Activated naive CD4-positive, alpha-beta T cell treated with anti-CD3 and anti-CD28 coated beads, Interleukin-2, amount 10 ng/mL, durations not matched to agents 7 days and 5 days (primary cell): ENCODE measurements around the gene DYSF.

Experiments used
- CTCF ChIA-PET: fragments of 350-600 bp; sonication (Branson Sonifier 250); formaldehyde crosslinking; loops from one replicate; lab custom pipeline; 2021; ENCODE audit warnings: antibody characterized with exemption; lab: Charles Lee
- DNase-seq: peaks from one replicate; pipeline ENCODE4 v3.0.0-alpha.2; 2020
- H3K27ac Mint-ChIP-seq: one replicate; pipeline ENCODE4 v1.8.0; 2021; ENCODE audit warnings: mild to moderate bottlenecking, moderate library complexity, mixed read lengths
- H3K27me3 Mint-ChIP-seq: one replicate; pipeline ENCODE4 v1.8.0; 2021; ENCODE audit warnings: mild to moderate bottlenecking, mixed read lengths
- H3K36me3 Mint-ChIP-seq: one replicate; pipeline ENCODE4 v1.8.0; 2021; ENCODE audit warnings: mixed read lengths
- H3K4me1 Mint-ChIP-seq: one replicate; pipeline ENCODE4 v1.8.0; 2021; ENCODE audit warnings: mixed read lengths
- H3K4me3 Mint-ChIP-seq: one replicate; pipeline ENCODE4 v1.8.0; 2021; ENCODE audit warnings: mild to moderate bottlenecking, moderate library complexity, mixed read lengths
- H3K9me3 Mint-ChIP-seq: one replicate; pipeline ENCODE4 v1.8.0; 2021; ENCODE audit warnings: mixed read lengths

Gene DYSF

DNA sequence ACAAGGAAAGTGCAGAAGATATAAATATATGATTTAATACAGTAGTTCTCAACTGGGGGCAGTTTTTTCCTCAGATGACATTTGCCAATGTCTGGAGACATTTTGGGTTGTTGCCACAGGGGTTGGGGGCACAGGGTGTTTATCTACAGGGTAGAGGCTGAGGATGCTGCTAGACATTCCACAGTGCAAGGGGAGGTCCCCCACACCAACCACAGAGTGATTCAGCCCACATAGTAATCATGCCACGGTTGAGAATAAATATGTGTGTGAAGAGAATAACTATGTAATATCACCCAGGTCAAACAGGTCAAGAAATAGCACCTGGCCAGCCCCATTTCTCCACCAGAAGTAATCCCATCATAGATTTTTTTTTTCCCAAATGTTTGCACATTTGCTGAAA is 17.9 kb downstream of the DYSF start:
- H3K27ac Mint-ChIP-seq: no peak overlapping the region
- H3K4me3 Mint-ChIP-seq: no peak overlapping the region
- no peaks in the 10 kb centered on the region for H3K9me3 Mint-ChIP-seq
- no peak for DNase-seq
- peaks cover 25% of the 10 kb centered on the region for H3K27me3 Mint-ChIP-seq
- H3K36me3 Mint-ChIP-seq: no peaks in the 10 kb centered on the region
- H3K4me1 Mint-ChIP-seq: peaks cover 6% of the 10 kb centered on the region
- CTCF ChIA-PET: no interaction called here

DNA sequence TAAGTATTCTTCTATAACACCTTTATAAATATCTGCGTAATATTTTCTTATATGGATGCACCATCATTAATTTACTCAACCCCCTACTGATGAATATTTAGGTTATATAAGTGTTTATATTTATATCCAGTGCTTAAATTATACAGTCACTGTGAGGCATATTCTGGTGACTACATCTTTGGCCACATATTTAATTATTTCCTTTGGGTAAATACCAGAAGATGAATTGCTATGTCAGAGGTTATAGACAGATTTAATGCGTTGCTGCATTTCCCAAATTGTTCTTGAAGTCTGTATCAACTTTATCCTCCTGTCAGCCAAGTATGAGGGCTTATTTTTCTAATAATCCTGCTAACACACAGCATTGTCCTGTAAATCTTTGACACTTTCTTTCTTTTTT is 18.7 kb downstream of the DYSF start:
- no peaks in the 10 kb centered on the region for H3K36me3 Mint-ChIP-seq
- DNase-seq: no peak
- peaks cover 25% of the 10 kb centered on the region for H3K27me3 Mint-ChIP-seq
- CTCF ChIA-PET: no interaction called here
- H3K27ac Mint-ChIP-seq: no peak overlapping the region
- no peaks in the 10 kb centered on the region for H3K9me3 Mint-ChIP-seq
- peaks cover 2% of the 10 kb centered on the region for H3K4me1 Mint-ChIP-seq
- no peak overlapping the region for H3K4me3 Mint-ChIP-seq

DNA sequence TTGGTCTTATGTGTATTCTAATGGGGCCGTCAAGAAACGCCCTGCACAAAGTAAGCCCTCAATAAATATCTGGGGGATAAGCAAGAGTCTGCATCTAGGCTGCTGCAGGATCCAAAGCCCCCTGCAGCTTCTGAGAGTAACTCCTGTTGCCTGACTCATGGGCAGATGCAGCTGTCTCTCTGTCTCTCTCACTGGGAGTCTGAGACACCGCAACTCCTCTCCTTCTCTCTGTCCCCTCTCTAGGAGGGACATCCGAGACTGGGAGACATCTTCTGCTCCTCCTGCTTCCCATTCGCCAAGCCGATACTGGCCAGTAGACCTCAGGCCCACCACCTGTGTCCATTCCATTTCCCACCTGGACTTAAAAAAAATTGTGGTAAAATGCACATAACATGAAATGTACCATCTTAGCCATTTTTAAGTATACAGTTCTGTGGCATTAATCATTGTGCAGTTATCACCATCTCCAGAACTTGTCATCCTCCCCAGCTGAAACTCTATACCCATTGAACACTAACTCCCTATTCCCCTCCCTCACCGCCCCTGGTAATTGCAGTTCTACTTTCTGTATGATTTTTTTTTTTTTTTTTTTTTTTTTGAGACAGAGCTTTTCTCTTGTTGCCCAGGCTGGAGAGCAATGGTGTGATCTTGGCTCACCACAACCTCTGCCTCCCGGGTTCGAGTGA is 20.1 kb downstream of the DYSF start:
- CTCF ChIA-PET: no interaction called here
- no peak overlapping the region for H3K27ac Mint-ChIP-seq
- H3K4me3 Mint-ChIP-seq: no peak overlapping the region
- no peaks in the 10 kb centered on the region for H3K9me3 Mint-ChIP-seq
- no peaks in the 10 kb centered on the region for H3K4me1 Mint-ChIP-seq
- no peak for DNase-seq
- no peaks in the 10 kb centered on the region for H3K36me3 Mint-ChIP-seq
- peaks cover 25% of the 10 kb centered on the region for H3K27me3 Mint-ChIP-seq

DNA sequence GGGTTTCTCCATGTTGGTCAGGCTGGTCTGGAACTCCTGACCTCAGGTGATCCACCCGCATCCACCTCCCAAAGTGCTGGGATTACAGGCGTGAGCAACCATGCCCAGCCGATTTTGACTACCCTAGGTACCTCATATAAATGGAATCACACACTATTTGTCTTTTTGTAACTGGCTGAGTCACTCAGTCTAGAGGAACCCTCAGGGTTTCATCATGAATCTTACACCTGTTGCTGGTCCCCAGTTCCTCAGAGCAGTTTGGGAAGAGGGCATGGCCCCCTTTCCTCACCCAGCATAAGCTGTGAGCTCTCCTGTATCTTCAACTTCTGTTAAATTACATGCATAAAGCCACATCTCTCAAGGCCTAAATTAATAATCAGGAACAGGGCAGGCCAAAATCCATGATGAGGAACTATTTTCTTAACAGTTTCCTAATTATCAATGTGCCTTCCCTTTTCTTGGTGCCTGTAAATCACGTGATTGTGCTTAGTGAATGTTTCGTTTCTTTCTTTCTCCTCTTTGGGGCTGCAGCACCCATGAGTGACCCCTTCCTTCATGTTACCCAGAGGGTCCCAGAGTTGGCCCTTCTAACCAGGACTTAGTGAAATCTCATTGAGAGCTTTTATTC is 20.9 kb downstream of the DYSF start:
- Mint-ChIP-seq H3K9me3 (no peaks in the 10 kb centered on the region), H3K4me3 (no peak overlapping the region), H3K27ac (no peak overlapping the region), H3K27me3 (peaks cover 31% of the 10 kb centered on the region), H3K4me1 (no peaks in the 10 kb centered on the region), H3K36me3 (no peaks in the 10 kb centered on the region)
- no peak for DNase-seq
- CTCF ChIA-PET: no interaction called here

DNA sequence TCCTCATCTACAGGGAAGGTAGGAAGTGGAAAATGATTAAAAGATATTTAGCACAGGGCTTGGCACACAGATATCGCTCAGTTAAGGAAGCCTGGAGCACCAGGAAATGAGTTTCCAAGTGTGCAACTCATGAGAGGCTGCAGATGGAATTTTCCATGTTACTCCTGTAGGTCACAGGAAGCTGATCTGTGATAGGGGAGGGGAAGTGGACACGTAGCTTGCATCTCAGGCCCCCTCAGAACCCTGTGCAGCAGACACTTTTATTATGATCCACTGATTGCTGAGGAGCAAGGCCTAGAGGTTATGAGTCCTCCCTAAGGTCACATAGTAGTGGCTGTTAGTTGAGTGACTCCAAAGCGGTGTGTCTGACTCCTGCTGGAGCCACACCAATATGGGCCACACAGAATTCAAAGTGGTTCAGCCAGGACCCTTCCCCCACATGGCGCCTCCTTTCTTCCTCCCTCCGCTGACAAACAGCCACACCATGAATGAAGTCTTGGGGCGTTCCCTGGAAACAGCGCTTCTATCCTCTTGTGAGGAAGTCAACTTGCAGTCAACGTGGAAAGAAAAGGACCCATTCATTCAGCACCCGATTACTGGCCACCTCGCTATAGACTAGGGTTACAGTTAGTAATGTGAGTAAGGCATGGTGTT is 21.5 kb downstream of the DYSF start:
- Mint-ChIP-seq H3K9me3 (no peaks in the 10 kb centered on the region), H3K27ac (no peak overlapping the region), H3K36me3 (no peaks in the 10 kb centered on the region), H3K4me1 (no peaks in the 10 kb centered on the region), H3K27me3 (peaks cover 36% of the 10 kb centered on the region), H3K4me3 (no peak overlapping the region)
- DNase-seq: no peak
- CTCF ChIA-PET: no interaction called here

DNA sequence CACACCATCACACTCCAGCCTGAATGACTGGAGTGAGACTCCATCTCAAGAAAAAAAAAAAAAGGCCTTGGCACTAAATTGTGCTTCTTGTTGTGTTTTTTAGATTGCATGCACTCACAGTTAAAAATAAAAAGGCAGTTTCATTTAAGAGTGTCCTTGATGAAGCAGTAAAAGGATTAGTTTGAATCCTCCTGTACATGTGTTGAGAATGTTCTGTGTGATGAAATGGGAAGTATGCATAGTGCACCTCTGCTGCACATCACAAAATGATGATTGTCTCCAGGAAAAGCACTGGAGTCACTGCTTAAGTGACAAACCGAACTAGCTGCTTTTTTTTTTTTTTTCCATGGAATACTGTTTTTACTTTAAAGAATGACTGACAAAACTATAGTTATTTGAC is 23.1 kb downstream of the DYSF start:
- Mint-ChIP-seq H3K27me3 (peaks cover 31% of the 10 kb centered on the region), H3K4me1 (no peaks in the 10 kb centered on the region), H3K27ac (no peak overlapping the region), H3K36me3 (no peaks in the 10 kb centered on the region), H3K9me3 (no peaks in the 10 kb centered on the region), H3K4me3 (no peak overlapping the region)
- CTCF ChIA-PET: no interaction called here
- no peak for DNase-seq

DNA sequence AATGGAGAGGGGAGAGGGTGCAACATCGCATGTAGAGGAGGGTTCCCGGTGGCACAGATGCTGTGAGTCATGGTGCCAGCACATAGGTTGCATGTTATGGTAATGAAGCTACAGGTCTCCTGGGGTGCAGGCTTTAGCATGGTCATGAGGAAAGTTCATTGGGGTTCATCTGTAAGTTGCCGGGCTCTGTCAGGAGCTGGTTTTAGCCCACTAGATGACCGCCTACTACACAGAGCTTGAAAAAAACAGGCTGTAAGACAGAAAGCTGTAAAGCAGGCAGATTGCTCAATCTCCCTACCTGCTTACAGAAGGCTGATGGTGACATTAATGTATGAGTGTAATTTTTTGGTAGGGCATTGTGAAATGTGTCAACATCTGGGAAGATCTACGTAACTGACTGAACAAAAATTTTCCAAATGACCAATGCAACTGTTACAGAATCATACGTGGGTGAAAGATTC is 23.9 kb downstream of the DYSF start:
- CTCF ChIA-PET: no interaction called here
- H3K36me3 Mint-ChIP-seq: no peaks in the 10 kb centered on the region

DNA sequence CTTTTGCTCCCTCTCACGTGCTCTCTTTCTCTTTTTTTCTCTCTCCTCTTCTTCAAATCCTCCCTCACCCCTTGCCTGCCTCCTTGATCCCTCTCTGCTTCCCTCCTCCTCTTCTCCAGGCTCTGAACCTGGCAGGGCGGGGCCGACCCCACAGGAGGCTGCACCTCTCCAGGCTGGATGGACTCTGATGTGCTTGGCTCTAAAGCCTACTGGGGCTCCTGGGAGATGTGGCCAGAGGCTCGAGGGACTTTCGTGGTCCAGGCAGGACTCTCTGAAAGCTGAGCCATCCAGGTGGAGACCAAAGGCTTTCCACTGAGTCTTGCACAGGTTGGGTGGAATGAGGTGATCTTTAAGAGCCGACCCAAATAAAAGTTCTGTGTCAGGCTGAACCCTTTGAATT is 25.4 kb downstream of the DYSF start:
- peaks cover 28% of the 10 kb centered on the region for H3K27me3 Mint-ChIP-seq
- CTCF ChIA-PET: no interaction called here
- no peaks in the 10 kb centered on the region for H3K4me1 Mint-ChIP-seq
- H3K27ac Mint-ChIP-seq: no peak overlapping the region
- H3K4me3 Mint-ChIP-seq: no peak overlapping the region
- no peak for DNase-seq
- no peaks in the 10 kb centered on the region for H3K36me3 Mint-ChIP-seq
- no peaks in the 10 kb centered on the region for H3K9me3 Mint-ChIP-seq

More for the DNA sequence above, 23.9 kb downstream of the DYSF start:
- H3K27ac Mint-ChIP-seq: no peak overlapping the region
- DNase-seq: no peak
- no peaks in the 10 kb centered on the region for H3K9me3 Mint-ChIP-seq
- peaks cover 33% of the 10 kb centered on the region for H3K27me3 Mint-ChIP-seq
- no peak overlapping the region for H3K4me3 Mint-ChIP-seq
- H3K4me1 Mint-ChIP-seq: no peaks in the 10 kb centered on the region

DNA sequence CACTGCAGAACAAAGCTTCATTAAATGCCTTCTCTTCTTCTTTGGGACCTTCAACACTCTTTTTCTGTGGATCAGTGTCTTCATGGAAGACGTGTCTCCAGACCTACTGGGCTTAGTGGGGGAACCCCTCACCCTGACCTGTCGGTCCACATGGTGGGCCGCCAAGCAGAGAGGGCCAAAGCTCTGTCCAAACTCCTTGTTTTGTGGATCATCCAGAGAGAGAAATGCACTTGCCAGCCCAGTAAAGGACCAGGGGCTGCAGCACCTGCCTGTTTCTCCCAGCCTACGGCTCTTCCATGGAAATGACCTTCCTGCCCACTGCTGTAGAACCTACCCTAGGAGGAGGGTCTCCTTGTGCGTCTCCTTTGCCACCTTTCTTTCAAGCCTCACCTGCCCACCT is 25.9 kb downstream of the DYSF start:
- no peak for DNase-seq
- CTCF ChIA-PET: no interaction called here
- no peaks in the 10 kb centered on the region for H3K9me3 Mint-ChIP-seq
- H3K27me3 Mint-ChIP-seq: peaks cover 28% of the 10 kb centered on the region
- H3K27ac Mint-ChIP-seq: no peak overlapping the region
- no peaks in the 10 kb centered on the region for H3K36me3 Mint-ChIP-seq
- no peak overlapping the region for H3K4me3 Mint-ChIP-seq
- H3K4me1 Mint-ChIP-seq: no peaks in the 10 kb centered on the region

DNA sequence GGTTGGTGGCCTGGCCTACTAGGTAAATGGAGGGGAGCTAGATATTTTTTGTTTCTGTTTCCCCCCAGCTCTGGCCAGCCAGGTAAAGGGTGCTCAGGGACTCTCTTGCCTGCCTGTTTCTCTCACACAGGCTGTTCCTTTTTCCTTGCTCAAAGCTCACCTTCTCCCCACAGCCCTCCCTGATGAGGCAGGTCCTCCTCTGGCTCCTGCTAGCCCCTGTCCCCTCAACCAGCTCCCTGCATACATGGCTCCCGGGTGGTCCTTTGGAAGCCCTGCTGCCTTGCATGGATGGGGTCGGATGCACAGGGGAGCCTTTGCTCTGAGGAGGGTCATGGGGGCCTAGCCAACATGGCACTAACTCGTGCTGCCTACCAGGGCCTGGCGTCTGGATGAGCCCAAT is 27.8 kb downstream of the DYSF start:
- Mint-ChIP-seq H3K27me3 (peaks cover 32% of the 10 kb centered on the region), H3K27ac (no peak overlapping the region)
- CTCF ChIA-PET: interaction anchor here (1.3 kb wide), 1 partner anchor 20 kb away, joined by 3 read pairs; no protein-coding TSS in a partner anchor

DNA sequence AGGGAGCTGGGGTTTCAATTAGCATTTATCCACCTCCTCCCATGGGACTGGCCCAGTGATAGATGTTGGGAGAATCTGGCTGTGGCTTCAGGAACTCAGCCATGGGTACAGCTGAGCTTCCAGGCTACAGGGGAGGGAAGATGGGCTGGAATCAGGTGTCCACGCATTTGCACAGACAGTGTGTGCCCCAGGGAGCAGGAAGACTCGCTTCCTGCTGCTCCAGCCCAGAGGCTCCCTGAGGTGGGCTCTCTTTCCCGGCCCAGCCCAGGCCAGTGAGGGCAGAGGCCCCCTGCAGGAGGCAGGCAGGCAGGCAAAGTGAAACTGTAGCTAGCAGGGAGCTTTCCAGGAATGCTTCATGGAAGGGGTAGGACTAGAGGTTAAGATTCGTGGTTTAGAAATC is 28.7 kb downstream of the DYSF start:
- H3K36me3 Mint-ChIP-seq: no peaks in the 10 kb centered on the region
- H3K27ac Mint-ChIP-seq: no peak overlapping the region
- H3K4me1 Mint-ChIP-seq: no peaks in the 10 kb centered on the region
- no peak overlapping the region for H3K4me3 Mint-ChIP-seq
- peaks cover 35% of the 10 kb centered on the region for H3K27me3 Mint-ChIP-seq
- no peaks in the 10 kb centered on the region for H3K9me3 Mint-ChIP-seq
- no peak for DNase-seq
- CTCF ChIA-PET: no interaction called here

More for the DNA sequence above, 27.8 kb downstream of the DYSF start:
- H3K9me3 Mint-ChIP-seq: no peaks in the 10 kb centered on the region
- no peaks in the 10 kb centered on the region for H3K36me3 Mint-ChIP-seq
- DNase-seq: no peak
- no peaks in the 10 kb centered on the region for H3K4me1 Mint-ChIP-seq
- no peak overlapping the region for H3K4me3 Mint-ChIP-seq

DNA sequence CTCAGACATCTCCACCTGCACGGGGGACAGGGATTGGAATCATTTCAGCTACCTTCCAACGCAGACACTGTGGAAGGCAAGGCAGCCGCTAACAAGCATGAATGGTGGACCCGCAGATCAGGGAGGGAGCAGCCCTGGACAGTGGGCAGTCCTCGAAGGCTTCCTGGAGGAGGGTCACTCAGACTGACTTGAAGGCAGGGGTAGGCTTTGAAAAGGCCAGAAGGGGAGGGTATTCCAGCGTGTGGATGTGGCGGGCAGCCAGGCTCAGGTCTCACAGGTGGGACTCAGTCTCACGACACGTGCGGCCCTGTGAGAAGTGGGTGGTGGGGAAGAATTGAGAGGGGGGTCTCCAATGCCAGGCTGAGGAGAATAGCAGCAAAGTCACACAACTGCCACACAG is 29.9 kb downstream of the DYSF start:
- peaks cover 35% of the 10 kb centered on the region for H3K27me3 Mint-ChIP-seq
- DNase-seq: no peak
- no peaks in the 10 kb centered on the region for H3K4me1 Mint-ChIP-seq
- no peaks in the 10 kb centered on the region for H3K9me3 Mint-ChIP-seq
- H3K4me3 Mint-ChIP-seq: no peak overlapping the region
- CTCF ChIA-PET: no interaction called here
- no peak overlapping the region for H3K27ac Mint-ChIP-seq
- H3K36me3 Mint-ChIP-seq: no peaks in the 10 kb centered on the region

DNA sequence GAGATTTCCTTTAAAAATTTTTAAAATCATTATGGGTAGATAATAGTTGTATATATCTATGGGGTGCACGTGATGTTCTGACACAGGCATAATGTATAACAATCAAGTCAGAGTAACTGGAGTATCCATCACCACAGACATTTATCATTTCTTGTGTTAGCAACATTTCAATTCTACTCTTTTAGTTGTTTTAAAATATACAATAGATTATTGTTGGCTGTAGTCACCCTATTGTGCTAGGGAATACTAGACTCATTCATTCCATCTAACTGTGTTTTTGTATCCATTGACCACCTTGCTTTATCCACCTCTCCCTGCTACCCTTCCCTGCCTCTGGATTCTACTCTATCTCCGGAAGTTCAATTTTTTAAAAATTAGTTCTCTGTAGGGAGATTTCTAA is 31.0 kb downstream of the DYSF start:
- Mint-ChIP-seq H3K4me1 (no peaks in the 10 kb centered on the region), H3K27me3 (peaks cover 38% of the 10 kb centered on the region), H3K36me3 (no peaks in the 10 kb centered on the region), H3K4me3 (no peak overlapping the region), H3K9me3 (no peaks in the 10 kb centered on the region), H3K27ac (no peak overlapping the region)
- CTCF ChIA-PET: no interaction called here
- DNase-seq: no peak

DNA sequence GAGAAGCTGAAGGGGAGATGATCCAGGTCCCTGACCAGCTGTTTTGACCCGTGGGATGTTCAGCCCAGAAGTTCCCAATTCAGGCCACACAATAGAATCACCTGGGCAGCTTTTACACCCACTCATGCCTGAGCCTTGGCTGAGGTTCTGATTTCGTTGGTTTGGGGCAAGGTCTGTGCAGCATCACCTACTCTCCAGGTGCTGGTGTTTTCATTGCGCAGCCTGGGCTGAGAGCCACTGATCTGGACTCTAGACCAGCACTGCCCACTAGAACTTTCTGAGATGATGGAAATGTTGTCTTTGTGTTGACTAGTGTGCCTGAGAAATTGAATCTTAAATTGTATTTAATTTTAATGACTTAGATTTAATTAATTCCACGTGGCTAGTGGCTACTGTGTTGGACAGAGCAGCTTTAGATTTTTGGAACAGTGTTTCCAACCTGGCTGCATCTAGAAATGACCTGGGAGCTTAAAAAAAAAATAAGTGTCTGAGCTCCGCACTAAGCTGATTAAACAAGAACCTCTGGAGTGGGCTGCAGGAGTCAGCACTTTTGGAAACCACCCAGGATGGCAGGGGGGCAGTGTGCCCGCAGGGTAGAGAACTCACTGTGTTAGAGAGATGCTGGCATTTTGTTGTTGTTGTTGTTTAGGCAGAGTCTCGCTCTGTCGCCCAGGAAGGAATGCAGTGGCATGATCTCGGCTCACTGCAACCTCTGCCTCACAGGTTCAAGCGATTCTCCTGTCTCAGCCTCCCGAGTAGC is 33.7 kb downstream of the DYSF start:
- H3K27me3 Mint-ChIP-seq: peaks cover 24% of the 10 kb centered on the region
- H3K4me3 Mint-ChIP-seq: no peak overlapping the region
- no peak for DNase-seq
- no peaks in the 10 kb centered on the region for H3K36me3 Mint-ChIP-seq
- peaks cover 3% of the 10 kb centered on the region for H3K9me3 Mint-ChIP-seq
- CTCF ChIA-PET: no interaction called here
- no peak overlapping the region for H3K27ac Mint-ChIP-seq
- H3K4me1 Mint-ChIP-seq: no peaks in the 10 kb centered on the region
